ENCODE measurements around the gene CACNA1H. TPM values are rescaled to one million over a fixed set of nuclear protein-coding genes. Genes with fewer than 3 reads are reported as not detected.

The CACNA1H gene
- total and polyA plus RNA-seq, 2 of the 4 experiments (the other 2 are of a cell fraction), result 1.6 to 5.8 TPM

DNA sequence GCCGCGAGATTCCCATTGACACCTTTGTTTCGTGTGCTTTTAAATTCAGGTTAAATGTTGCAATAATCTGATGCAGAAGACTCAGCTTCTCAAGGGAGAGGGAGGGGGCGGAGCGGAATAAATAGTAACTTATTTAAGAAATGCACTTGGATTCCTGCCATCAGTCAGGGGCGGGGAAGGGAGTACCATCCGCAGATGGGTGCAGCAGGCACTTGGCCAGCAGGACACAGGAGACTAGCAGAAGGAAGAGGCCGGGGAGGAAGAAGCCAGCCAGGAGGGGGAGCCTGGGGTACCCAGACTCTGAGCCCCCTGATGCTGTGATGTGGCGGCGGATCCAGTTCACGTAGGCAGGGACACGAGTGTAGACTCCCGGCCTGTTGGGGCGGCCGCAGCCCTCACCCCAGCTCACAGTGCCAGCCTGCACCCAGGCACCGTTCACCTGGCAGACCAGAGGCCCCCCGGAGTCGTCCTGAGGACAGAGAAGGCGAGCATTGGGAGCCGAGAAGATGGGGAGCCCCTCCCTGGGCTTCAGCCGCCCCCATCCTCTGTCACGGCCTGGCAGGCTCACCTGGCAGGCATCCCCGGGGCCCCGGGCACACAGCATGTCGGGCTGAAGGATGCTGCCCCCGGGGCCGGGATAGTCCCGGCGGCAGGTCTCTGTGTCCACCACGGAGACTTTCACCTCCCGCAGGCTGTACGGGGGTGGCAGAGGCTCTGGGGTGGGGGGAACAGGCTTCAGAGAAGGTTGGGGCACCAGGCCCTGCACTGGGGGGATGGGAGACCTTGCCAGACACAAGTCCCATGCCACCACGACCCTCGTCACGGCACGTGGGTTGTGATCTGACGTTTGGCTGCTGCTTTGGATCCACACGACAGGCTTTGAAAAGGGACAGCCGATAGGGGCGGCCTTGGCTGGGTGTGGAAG, 69.0 kb downstream of the CACNA1H start:
- 71% methylated on average over 10 of the region's 40 CpGs; no CpG with 5 or more reads in 1 of the 2 experiments for WGBS, 2 experiments (ENCODE audit: extremely low coverage in 2 of 2, insufficient read length in 1 of 2)
- Histone ChIP-seq H3K14ac (replicated peaks; ENCODE audit: low read depth, low read length) (no peak overlapping the region), H2AK5ac (ENCODE audit: low read depth, low read length) (no peak overlapping the region), H3K4me2 (ENCODE audit: low read depth, low read length) (no peak overlapping the region), H2AFZ (replicated peaks; ENCODE audit: low read length, poor library complexity) (no peak overlapping the region), H3K9me3 (ENCODE audit: control insufficient read depth, insufficient read depth, low read length) (no peaks in the 10 kb centered on the region), H3K9ac (ENCODE audit: low read depth, low read length) (no peak overlapping the region), H3K9me1 (ENCODE audit: insufficient read depth, low read length) (no peaks in the 10 kb centered on the region), H3K23ac (ENCODE audit: low read depth, low read length) (no peak overlapping the region), H3K4ac (ENCODE audit: low read depth, low read length) (no peak overlapping the region), H3K56ac (ENCODE audit: extremely low read depth, insufficient read depth, low read length) (no peak overlapping the region), H2BK120ac (ENCODE audit: low read depth, low read length) (no peak overlapping the region), H2BK15ac (ENCODE audit: low read depth, low read length) (no peak overlapping the region), H2AK9ac (replicated peaks; ENCODE audit: low read depth, low read length, poor library complexity) (no peak overlapping the region), H2BK20ac (ENCODE audit: low read depth, low read length) (no peak overlapping the region), H4K91ac (ENCODE audit: insufficient read depth, low read depth, low read length) (no peak overlapping the region), H2BK5ac (ENCODE audit: low read depth, low read length, poor library complexity, severe bottlenecking) (no peak overlapping the region), H3K79me1 (ENCODE audit: low read depth in 1 of 2, low read length in 2 of 2) (no peaks in the 10 kb centered on the region), H3K4me1 (ENCODE audit: control insufficient read depth, insufficient read depth, low read length) (no peaks in the 10 kb centered on the region), H4K5ac (ENCODE audit: low read depth, low read length) (no peak overlapping the region), H3K27me3 (ENCODE audit: control insufficient read depth, insufficient read depth, low read length) (no peaks in the 10 kb centered on the region; the same call in 1 of the 2 replicates), H4K8ac (ENCODE audit: low read depth in 2 of 2, low read length in 2 of 2) (no peak overlapping the region), H3K36me3 (ENCODE audit: control insufficient read depth, insufficient read depth, low read length) (peaks cover 2% of the 10 kb centered on the region; the same call in 1 of the 2 replicates), H3K27ac (ENCODE audit: insufficient read depth, low read length) (no peak overlapping the region), H3K18ac (ENCODE audit: low read depth, low read length) (no peak overlapping the region), H3K4me3 (ENCODE audit: insufficient read depth, low read depth, low read length) (no peak overlapping the region), H4K20me1 (ENCODE audit: insufficient read depth, low read length) (no peaks in the 10 kb centered on the region)
- no TSS peak for BruUV-seq (replicated peaks)
- in situ Hi-C loops (cut with MboI; ENCODE audit: low sequenced_read_pairs) (loop anchor here (25.0 kb wide), 1 partner anchor 410 kb away; the partner anchor contains the start of gene GNG13), dilution Hi-C loops (cut with HindIII; ENCODE audit: low sequenced_read_pairs, unreplicated experiment) (no loop called here), intact Hi-C loops (cut with micrococcal nuclease) (no loop called here)
- DNase-seq (no peak), ATAC-seq (ENCODE audit: low read depth) (no peak)
- ChIA-PET CTCF (no interaction called here), POLR2A (ENCODE audit: unreplicated experiment) (no interaction called here)
- TF ChIP-seq MAFK (IDR thresholded peaks at IDR 0.05; ENCODE audit: low read depth, low read length) (no peak), CTCF (conservative IDR thresholded peaks at IDR 0.05; ENCODE audit: low read depth, low read length) (no peak), NFE2L2 (IDR thresholded peaks at IDR 0.05; ENCODE audit: low read depth, low read length) (no peak), CEBPB (IDR thresholded peaks at IDR 0.05; ENCODE audit: low read depth, low read length) (no peak), FOS (IDR thresholded peaks at IDR 0.05; ENCODE audit: low read depth, low read length) (no peak), RFX5 (IDR thresholded peaks at IDR 0.05; ENCODE audit: low read depth, low read length) (no peak), RAD21 (IDR thresholded peaks at IDR 0.05; ENCODE audit: low read length) (no peak), MXI1 (IDR thresholded peaks at IDR 0.05; ENCODE audit: borderline replicate concordance, low read depth, low read length) (no peak), USF2 (IDR thresholded peaks at IDR 0.05; ENCODE audit: low read depth, low read length) (no peak), SMC3 (IDR thresholded peaks at IDR 0.05; ENCODE audit: low read depth, low read length) (no peak), POLR2A (IDR thresholded peaks at IDR 0.05; ENCODE audit: low read depth, low read length) (no peak), CHD1 (IDR thresholded peaks at IDR 0.05; ENCODE audit: low read depth, low read length) (no peak)
- TF ChIP-seq, protein P1, sequence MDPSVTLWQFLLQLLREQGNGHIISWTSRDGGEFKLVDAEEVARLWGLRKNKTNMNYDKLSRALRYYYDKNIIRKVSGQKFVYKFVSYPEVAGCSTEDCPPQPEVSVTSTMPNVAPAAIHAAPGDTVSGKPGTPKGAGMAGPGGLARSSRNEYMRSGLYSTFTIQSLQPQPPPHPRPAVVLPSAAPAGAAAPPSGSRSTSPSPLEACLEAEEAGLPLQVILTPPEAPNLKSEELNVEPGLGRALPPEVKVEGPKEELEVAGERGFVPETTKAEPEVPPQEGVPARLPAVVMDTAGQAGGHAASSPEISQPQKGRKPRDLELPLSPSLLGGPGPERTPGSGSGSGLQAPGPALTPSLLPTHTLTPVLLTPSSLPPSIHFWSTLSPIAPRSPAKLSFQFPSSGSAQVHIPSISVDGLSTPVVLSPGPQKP (IDR thresholded peaks at IDR 0.05; ENCODE audit: borderline replicate concordance, low read depth, low read length), result no peak
